GM21528 (cell line): Measurements from ENCODE around the gene PIRT.

ENCODE experiments used
- ATAC-seq: cut with Tn5 transposase; IDR thresholded peaks from one replicate; pipeline ENCODE4 v1.9.1; 2021; ENCODE audit warnings: mild to moderate bottlenecking, moderate library complexity; ENCODE audit not compliant: unreplicated experiment, low FRiP score

PIRT gene

DNA sequence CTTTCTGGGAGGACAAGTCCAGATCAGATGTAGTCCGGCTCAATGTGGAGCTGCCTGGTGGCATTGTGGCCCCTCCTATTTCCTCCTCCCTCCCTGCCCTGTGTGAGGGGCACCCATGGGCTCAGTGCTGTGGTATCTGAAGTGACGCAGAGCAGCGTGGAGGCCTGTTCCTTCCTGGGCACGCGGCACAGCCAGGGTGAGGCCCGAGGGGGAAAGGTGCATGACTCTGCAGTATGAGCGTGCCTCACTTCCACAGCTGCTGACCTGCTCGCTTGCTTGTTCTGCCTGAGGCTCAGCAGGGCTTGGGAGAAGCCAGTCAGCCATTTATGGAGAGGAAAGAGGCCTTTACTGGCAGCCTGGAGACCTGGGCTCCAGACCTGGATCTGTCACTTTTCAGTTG, 45.7 kb downstream of the PIRT start:
- ATAC-seq: no peak

DNA sequence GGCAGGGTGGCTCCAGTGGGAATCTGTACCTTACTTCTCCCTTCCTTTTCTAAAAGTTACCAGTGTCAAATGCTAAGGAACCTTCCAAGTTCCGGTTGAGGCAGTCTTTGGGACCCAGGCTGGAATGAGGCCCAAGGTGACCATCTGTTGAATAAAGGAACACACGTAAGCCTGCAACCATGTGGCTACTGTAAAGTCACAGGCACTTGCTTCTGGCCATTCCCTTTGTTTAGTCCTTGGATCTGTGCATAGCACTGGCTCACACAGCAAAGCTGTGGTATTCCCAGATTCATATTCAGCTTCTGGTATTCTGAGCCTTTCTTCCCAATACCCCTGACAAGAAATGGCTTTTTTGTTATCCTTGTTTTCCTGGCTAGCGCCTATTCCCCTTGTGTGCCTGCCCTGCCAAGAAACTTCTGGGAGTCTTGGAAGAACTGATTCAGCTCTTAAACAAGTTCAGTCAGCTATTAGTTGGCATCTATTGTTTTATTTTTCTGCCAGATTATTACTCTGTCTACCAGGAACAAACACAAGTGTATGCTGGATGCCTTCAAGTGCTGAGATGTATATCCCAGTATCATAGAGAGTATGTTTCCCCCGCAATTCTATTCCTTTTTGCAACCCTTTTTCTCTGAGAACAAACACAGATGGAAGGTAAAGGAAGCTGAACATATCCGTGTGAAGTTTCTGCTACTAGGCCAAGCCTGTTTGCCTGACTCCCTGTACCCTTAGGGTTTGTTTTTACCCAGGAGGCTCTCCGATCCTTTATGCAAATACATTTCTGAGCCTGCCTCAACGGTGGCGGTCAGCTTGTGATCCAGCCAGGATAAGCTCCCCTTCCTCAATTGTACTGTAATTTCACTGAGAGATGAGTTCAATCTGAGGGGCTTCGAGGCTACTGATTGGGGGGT, 47.1 kb downstream of the PIRT start:
- ATAC-seq: no peak

DNA sequence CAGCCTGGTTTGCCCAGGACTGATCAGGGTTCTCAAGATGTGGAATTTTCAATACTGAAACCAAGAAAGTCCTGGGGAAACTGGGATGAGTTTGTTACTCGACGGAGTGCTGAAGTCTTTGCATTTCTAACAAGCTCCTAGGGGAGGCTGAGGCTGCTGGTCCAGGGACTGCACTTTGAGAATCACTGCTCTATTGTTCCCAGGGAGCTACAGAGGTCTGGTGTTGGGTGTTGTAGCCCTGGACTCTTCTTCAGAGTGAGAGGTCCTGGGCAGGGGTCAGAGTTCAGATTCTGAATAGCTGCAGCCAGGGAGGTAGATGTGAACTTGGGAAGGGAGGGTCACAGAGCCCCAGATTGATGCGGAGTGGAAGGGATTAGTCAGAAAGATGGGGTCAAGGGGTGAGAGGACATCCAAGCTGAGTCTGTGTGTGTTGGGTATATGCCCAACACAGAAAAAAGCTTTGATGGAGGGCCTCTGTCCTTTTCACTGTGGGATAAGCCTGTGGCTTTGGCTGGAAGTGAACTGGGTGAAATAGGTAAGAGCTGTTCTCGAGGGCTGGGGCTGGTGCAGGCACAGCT, 48.1 kb downstream of the PIRT start:
- ATAC-seq: no peak

DNA sequence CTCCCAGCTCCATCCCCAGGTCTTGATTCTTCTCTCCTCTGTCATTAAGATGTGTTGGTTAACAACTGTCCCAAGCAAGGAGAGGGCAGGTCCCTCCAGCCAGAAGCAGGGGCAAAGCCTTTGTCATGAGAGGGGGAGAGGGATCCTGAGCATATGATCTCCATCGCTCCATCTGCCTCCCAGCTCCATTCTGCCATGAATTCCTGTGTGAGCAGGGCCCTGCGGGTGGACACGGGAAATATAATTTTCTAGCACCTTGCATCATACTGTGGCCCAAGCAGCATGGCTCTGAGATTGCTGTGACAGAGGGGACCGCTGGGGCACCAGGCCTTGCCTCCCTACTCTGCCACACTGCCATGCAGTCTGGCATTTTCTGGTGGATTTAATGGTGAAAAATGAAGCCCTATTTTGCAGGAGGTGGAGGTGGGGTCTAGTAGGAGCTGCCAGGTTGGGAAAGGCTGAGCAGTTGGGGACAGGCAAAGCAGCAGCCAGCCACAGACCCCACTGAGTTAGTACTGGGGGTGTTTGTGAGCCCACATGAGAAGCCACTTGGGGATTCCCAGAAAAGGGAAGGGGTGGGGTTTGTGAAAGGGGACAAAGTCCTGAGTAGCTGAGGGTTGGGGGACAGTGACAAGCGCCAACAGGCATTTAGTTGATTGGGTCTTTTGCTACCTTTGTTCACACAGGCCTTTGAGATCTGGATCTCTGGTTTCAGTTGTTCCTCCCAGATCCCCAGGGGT, 50.4 kb downstream of the PIRT start:
- ATAC-seq: no peak

DNA sequence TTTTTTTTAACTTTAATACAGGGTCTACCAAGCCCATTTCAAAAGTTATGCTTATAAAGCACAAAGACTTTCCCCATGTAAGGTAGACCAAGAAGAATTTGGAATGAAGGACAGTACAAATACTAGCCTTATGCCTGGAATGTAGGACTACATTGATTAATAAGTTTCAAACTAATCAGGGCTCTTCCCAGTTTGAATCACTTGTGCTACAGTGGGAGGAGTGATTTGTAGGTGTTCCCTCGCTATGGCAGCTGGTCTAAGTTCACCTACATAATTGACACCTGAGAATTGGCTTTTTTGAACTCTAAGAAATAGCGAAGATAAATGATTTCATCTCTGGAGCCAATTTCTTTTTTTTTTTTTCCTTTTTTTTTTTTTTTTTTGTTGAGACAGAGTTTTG, 52.6 kb downstream of the PIRT start:
- no peak for ATAC-seq

DNA sequence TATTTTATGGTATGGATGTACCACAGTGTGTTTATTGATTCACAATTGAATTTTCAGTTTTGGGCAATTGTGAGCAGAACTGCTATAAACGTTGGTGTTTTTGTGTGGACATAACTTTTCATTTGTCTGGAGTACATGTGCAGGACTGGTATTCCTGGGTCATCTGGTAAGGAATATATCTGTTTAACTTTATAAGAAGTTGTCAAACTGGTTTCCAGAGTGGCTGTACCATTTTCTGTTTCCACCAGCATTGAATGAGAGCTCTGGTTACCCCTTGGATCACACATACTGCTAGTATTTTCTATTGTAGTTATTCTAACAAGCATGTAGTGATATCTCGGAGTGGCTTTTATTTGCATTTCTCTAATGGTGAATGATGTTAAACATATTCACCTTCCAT, 58.3 kb downstream of the PIRT start:
- no peak for ATAC-seq

DNA sequence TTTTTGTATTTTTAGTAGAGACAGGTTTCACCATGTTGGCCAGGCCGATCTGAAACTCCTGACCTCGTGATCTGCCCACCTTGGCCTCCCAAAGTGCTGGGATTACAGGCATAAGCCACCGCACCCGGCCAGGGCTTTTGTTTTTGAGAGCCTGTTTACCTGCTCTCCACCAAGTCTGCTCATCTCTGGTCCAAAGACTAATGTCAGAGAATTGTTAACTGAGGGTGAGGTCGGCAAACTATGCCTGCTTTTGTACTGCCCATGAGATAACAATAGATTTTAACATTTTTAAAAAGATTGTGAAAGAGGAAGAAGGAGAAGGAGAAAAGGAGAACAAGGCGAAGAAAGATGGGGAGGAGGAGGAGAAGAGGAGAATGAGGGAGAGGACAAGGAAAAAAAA, 60.0 kb downstream of the PIRT start:
- no peak for ATAC-seq

DNA sequence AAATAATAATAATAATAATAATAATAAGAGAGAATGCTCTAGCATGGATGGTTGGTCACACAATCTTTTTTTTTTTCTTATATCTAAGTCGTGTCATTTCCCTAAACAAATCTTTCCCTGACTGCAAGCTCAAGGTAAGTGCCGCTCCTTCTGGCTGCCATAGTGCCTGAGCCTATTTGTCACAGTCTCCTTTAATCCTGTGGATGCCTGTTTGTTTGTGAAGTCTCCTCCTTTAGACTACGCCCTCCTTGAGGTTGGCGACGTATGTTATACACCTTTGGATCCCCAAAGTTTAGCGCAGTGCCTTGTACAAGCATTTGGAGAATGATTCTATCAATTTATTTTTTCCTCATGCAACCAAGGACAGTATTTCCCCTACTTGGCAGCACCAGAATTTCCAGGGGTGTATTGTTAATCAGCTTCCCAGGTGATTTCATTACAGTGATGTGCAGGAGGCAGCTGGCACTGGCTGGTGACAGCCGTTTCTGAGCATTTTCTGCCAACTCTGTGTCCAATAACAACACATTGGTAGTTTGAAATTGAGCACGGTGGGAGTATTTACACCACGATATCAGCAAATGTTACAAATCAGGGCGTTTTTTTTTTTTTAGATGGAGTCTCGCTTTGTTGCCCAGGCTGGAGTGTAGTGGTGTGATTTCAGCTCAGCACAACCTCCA, 60.6 kb downstream of the PIRT start:
- ATAC-seq: no peak

DNA sequence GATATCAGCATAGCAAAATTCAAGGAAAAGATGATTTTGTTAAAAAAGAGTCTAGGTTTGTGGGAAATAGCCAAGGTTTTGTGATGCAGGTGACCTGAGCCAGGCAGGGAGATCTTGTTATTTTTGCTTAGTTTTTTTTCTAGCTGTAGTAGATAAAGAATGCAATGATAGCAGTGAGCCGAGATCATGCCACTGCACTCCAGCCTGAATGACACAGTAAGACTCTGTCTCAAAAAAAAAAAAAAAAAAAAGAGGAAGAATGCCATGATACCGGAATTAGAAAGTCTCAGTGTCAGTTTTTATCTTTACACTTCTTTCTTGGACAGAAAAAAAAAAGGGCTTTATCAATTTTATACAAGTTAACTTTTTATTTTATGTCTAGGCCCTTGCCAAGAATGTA, 61.5 kb downstream of the PIRT start:
- no peak for ATAC-seq

DNA sequence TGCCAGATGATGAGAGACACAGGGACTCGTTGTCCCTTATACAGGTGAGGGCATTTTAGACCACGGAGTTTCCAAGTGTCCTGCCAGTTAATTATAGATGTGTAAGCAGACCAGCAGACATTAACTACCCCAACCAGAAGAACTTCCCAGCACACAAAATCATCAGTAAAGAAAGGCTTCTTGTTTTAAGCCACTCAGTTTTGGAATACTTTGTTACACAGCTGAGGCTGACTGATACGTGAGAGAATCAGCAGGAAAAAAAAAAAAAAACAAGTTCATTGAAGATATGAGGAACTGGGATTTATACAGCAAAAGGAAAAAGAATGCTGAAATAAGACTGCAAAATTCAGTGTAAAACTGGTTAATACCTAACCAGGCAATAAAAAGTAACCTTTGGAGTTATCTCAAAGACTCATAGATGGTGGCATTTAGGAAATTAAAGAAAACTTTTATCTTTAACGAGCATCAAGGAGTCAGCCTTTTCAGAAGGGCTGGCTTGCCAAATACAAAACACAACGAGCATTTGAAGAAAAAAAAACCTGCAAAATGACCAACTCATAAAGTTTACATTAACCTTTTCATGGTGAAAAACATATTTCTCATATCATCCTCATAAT, 62.0 kb downstream of the PIRT start:
- no peak for ATAC-seq

DNA sequence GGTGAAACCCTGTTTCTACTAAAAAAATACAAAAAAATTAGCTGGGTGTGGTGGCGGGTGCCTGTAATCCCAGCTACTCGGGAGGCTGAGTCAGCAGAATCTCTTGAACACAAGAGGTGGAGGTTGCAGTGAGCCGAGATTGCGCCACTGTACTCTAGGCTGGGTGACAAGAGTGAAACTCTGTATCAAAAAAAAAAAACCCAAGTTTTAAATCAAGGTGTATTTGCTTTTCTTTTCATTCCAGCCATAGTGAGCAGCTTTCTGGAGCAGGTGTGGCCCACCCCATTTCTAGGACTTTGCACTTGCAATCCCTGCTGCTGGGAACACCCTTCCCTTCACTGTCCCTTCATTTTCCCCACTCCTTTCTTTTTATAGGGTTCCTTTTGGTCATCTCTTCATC, 62.8 kb downstream of the PIRT start:
- no peak for ATAC-seq

DNA sequence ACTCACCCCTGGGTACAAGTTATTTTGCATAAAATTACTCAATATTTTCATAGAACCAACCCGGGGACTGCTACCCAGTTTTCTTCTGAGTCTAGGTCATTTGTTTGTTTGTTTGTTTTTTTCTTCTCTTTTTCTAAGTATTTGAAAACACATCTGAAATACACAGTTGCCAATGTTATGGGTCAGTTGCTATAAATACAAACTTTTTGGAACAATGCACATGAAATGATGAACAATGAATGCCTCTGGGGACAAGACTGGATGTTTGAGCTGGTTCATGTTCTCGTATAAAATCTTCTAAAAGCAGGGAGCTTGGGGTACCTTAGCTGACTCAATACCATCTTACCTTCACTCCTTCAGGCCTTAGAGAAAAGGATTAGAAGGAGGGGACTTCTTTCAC, 64.5 kb downstream of the PIRT start:
- no peak for ATAC-seq
